Stimulated activated naive CD8-positive, alpha-beta T cell treated with anti-CD3 and anti-CD28 coated beads, Interleukin-15, Interleukin-2, amounts not matched to agents 100 U/mL and 50 U/mL, for 24 hours (primary cell): ENCODE results near the gene RAB7A.

ENCODE experiments used
- ATAC-seq: fragments of 150-1000 bp; cut with Tn5 transposase; one replicate; pipeline ENCODE4 v1.10.0; 2021
- DNase-seq: peaks from one replicate; pipeline ENCODE4 v3.0.0; 2021

Gene RAB7A

GRCh38 chr3:128726023-128727016, at the start of gene RAB7A:
Gene RAB7A (plus strand): TSS chr3:128726183. CDS start chr3:128795368, 69,185 bp downstream.
- ATAC-seq = peak; percentile 95
- DNase-seq = peak; percentile 98

- ATAC-seq (no peak), DNase-seq (no peak)
Measured at GRCh38 chr3:128679338-128679737, 46.6 kb upstream of the RAB7A start.

GRCh38 chr3:128680603-128681368, 45.2 kb upstream of the RAB7A start:
- ATAC-seq (peak; percentile 99), DNase-seq (peak; percentile 100)

- DNase-seq (no peak), ATAC-seq (no peak)
Measured at GRCh38 chr3:128681369-128681829, 44.6 kb upstream of the RAB7A start.

DNA sequence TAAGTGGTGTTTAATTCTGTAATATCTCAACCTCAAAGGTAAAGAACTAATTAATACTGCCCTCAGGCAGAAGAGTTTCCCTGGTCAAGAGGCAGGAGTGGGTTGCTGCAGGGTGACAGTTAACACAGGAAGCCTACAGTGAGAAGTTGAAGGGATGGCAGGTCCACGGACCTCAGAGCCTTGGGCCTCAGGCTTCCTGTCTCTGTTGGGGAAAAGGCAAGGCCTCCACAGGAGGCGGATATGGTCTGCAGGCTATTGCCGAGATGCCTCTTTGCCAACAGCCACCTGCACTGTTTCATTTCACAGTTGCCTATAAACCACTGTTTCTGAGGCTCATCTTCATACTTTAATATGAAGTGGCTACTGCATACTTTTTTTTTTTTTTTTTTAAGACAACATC, 42.0 kb upstream of the RAB7A start:
- ATAC-seq = no peak
- no peak for DNase-seq

GRCh38 chr3:128684986-128685726, 40.8 kb upstream of the RAB7A start:
- DNase-seq = no peak
- ATAC-seq = no peak

DNA sequence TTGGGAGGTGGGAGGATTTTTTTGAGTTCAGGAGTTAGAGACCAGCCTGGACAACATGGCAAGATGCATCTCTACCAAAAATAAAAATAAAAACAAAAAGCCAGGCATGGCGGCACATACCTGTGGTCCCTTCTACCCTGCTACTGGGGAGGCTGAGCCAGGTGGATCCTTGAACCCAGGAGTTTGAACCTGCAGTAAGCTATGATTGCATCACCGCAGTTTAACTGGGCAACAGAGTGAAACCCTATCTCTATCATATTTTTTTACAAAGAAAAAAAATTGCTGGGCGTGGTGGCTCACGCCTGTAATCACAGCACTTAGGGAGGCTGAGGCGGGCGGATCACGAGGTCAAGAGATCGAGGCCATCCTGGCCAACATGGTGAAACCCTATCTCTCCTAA, 39.5 kb upstream of the RAB7A start:
- ATAC-seq (no peak), DNase-seq (no peak)

GRCh38 chr3:128689060-128689459, 36.9 kb upstream of the RAB7A start:
- DNase-seq (no peak), ATAC-seq (no peak)

- ATAC-seq = no peak
- no peak for DNase-seq
Measured at GRCh38 chr3:128693696-128694095, 32.3 kb upstream of the RAB7A start.

- DNase-seq (no peak), ATAC-seq (no peak)
Measured at GRCh38 chr3:128697341-128697740, 28.6 kb upstream of the RAB7A start.

- ATAC-seq (peak; percentile 74), DNase-seq (peak; percentile 44)
Measured at GRCh38 chr3:128698211-128699047, 27.6 kb upstream of the RAB7A start.

GRCh38 chr3:128701342-128702212, 24.4 kb upstream of the RAB7A start:
- no peak for DNase-seq
- no peak for ATAC-seq

DNA sequence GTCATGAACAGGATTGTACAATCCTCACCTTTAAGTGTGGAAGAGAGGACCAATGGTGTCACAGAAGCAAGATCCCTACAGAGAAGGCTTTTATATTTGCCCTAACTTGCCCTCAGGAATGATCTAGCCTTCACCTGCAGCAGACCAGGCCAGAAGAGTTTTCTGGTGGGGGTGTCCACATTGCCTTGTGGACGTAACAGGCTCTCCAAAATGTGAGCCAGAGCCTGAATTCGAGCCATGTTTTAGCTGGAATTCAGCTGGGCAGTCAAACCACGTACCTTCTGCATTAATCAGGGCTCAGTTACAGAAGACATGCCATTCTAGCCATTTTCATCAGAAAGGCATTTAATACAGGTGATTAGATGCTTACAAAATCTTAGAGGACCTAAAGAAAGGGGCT, 23.6 kb upstream of the RAB7A start:
- DNase-seq (no peak), ATAC-seq (no peak)

GRCh38 chr3:128703561-128703960, 22.4 kb upstream of the RAB7A start:
- DNase-seq = no peak
- no peak for ATAC-seq

GRCh38 chr3:128706086-128706615, 19.8 kb upstream of the RAB7A start:
- DNase-seq (no peak), ATAC-seq (no peak)

GRCh38 chr3:128707928-128708494, 18.0 kb upstream of the RAB7A start:
- DNase-seq = no peak

GRCh38 chr3:128709038-128709437, 16.9 kb upstream of the RAB7A start:
- no peak for DNase-seq
- no peak for ATAC-seq

More at GRCh38 chr3:128707928-128708494, 18.0 kb upstream of the RAB7A start:
- no peak for ATAC-seq

DNA sequence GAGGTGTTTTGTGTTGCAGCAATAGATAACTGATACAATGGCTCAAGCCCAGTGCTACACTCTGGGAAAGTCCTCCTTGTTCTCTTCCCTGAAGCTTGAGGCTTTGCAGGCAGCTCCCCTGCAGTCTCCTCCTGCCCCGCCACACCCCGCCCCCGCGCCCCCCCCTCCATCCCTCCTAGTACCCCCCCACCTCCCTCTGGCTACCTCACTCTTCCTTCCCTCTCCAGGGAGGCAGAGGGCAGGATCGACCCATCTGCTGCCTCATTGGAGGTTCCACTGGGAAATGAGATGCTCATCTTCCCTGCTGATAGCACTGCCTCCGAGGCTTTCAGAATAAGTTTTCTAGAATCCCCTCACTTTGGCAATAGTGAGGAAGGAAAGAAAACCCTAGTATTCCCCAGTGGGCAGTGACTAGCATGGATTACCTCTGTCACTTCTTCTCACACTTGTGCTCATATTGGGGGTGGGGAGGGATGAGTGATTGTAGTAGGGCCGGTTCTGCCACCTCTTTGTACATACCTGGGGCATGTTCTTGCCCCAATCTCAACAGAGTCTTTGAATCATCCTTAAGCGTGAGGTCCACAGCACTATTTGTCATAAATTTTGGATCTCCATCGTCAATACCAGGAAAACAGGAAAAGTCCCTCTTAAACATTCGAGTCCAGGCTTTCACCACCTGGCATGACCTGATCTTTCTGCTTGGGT, 16.3 kb upstream of the RAB7A start:
- DNase-seq (no peak), ATAC-seq (no peak)
